Measurements from ENCODE around the gene TENM4.

DNA sequence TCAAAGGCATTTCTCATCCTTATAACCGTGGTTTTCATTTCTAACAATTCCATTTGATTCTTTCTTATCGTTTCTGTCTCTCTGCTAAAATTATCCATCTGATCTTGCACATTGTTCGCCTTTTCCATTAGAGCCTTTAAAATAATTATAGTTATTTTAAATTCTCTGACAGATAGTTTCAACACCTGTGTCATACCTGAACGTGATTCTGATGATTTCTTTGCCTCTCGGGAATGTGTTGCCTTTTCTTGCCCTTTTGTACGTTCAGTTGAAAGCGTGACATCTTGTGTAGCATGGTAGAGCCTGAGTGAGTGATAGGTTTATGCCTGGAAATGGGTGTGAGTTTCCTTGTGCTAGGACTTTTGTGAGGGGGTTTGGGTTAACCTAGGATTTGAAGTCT is 744.7 kb downstream of the TENM4 start:
- TF ChIP-seq FOXK1 (CRISPR knock-in tag; IDR thresholded peaks at IDR 0.05), result no peak
- TF ChIP-seq, protein P1, sequence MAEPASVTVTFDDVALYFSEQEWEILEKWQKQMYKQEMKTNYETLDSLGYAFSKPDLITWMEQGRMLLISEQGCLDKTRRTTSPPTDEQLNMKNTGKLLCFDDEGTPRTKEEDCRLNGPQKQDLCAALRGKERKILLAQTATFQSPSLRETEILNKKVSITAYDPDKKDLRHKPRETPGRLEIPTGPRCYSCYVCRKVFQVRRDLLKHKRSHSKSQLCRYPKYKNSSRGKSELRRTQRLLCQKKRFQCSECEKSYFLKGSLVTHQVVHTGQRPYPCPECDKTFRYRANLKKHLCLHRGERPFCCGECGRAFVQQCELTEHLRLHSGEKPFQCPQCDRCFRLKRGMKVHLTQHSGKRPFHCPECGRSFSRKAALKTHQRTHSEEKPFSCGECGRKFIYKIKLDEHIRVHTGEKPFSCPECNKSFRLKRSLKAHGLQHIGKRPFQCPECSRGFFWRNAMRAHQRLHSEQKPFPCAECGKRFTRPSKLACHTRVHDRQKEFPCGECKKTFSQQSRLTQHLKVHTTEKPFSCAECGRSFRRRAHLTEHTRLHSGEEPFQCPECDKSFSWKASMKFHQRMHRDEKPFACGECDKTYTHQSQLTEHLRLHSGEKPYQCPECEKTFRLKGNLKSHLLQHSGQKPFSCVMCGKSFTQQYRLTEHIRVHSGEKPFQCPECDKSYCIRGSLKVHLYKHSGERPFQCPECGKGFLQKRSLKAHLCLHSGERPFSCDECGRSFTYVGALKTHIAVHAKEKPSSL (CRISPR knock-in tag; conservative IDR thresholded peaks at IDR 0.05), result no peak
- no peak for TF ChIP-seq TCF7 (CRISPR knock-in tag; IDR thresholded peaks at IDR 0.05; ENCODE audit: low read depth)
- TF ChIP-seq, protein P2, sequence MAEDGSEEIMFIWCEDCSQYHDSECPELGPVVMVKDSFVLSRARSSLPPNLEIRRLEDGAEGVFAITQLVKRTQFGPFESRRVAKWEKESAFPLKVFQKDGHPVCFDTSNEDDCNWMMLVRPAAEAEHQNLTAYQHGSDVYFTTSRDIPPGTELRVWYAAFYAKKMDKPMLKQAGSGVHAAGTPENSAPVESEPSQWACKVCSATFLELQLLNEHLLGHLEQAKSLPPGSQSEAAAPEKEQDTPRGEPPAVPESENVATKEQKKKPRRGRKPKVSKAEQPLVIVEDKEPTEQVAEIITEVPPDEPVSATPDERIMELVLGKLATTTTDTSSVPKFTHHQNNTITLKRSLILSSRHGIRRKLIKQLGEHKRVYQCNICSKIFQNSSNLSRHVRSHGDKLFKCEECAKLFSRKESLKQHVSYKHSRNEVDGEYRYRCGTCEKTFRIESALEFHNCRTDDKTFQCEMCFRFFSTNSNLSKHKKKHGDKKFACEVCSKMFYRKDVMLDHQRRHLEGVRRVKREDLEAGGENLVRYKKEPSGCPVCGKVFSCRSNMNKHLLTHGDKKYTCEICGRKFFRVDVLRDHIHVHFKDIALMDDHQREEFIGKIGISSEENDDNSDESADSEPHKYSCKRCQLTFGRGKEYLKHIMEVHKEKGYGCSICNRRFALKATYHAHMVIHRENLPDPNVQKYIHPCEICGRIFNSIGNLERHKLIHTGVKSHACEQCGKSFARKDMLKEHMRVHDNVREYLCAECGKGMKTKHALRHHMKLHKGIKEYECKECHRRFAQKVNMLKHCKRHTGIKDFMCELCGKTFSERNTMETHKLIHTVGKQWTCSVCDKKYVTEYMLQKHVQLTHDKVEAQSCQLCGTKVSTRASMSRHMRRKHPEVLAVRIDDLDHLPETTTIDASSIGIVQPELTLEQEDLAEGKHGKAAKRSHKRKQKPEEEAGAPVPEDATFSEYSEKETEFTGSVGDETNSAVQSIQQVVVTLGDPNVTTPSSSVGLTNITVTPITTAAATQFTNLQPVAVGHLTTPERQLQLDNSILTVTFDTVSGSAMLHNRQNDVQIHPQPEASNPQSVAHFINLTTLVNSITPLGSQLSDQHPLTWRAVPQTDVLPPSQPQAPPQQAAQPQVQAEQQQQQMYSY (CRISPR knock-in tag; IDR thresholded peaks at IDR 0.05), result no peak
- TF ChIP-seq, protein P3, sequence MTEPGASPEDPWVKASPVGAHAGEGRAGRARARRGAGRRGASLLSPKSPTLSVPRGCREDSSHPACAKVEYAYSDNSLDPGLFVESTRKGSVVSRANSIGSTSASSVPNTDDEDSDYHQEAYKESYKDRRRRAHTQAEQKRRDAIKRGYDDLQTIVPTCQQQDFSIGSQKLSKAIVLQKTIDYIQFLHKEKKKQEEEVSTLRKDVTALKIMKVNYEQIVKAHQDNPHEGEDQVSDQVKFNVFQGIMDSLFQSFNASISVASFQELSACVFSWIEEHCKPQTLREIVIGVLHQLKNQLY (CRISPR knock-in tag; IDR thresholded peaks at IDR 0.05), result no peak
- no peak for TF ChIP-seq CREM (CRISPR knock-in tag; IDR thresholded peaks at IDR 0.05)
- TF ChIP-seq, protein P4, sequence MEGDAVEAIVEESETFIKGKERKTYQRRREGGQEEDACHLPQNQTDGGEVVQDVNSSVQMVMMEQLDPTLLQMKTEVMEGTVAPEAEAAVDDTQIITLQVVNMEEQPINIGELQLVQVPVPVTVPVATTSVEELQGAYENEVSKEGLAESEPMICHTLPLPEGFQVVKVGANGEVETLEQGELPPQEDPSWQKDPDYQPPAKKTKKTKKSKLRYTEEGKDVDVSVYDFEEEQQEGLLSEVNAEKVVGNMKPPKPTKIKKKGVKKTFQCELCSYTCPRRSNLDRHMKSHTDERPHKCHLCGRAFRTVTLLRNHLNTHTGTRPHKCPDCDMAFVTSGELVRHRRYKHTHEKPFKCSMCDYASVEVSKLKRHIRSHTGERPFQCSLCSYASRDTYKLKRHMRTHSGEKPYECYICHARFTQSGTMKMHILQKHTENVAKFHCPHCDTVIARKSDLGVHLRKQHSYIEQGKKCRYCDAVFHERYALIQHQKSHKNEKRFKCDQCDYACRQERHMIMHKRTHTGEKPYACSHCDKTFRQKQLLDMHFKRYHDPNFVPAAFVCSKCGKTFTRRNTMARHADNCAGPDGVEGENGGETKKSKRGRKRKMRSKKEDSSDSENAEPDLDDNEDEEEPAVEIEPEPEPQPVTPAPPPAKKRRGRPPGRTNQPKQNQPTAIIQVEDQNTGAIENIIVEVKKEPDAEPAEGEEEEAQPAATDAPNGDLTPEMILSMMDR (IDR thresholded peaks at IDR 0.05), result no peak

All from WTC11 (cell line).